Stimulated activated CD8-positive, alpha-beta memory T cell treated with anti-CD3 and anti-CD28 coated beads, Interleukin-7, amount 100 ng/mL, for 1 hour (primary cell): Measurements from ENCODE around the gene SULT1A1.
"Not testable (repeated sequence)": the region's sequence is repeated elsewhere in the genome, so short reads cannot be mapped to it uniquely, and the experiment has no call there.

ENCODE experiments used
- DNase-seq, 2 donors: peaks; one replicate each; pipeline ENCODE4 v3.0.0-alpha.2; 2020; ENCODE audit warnings: low read depth in 2 of 2

The SULT1A1 gene

GRCh38 chr16:28609631-28610594, at the start of gene SULT1A1:
Gene SULT1A1 (minus strand): TSS chr16:28610044. CDS start chr16:28608855, 1,189 bp downstream.
- DNase-seq, result no peak

GRCh38 chr16:28639959-28640358, 30.1 kb upstream of the SULT1A1 start:
- DNase-seq, result not testable (repeated sequence)

- not testable (repeated sequence) for DNase-seq
These were observed 28.5 kb upstream of the SULT1A1 start for GRCh38 chr16:28638359-28638758.

GRCh38 chr16:28637765-28638164, 27.9 kb upstream of the SULT1A1 start, which contains the start of gene NPIPB8:
Gene NPIPB8 (plus strand): TSS chr16:28638065. CDS start chr16:28638361, 296 bp downstream.
- DNase-seq, result not testable (repeated sequence)

- not testable (repeated sequence) for DNase-seq
These were observed 26.4 kb upstream of the SULT1A1 start for GRCh38 chr16:28636093-28636823.

GRCh38 chr16:28630905-28631304, 21.1 kb upstream of the SULT1A1 start:
- not testable (repeated sequence) for DNase-seq

GRCh38 chr16:28623172-28623711, 13.4 kb upstream of the SULT1A1 start:
- DNase-seq, result peak; percentile 20 to 36

- not testable (repeated sequence) for DNase-seq
These were observed 12.8 kb upstream of the SULT1A1 start for GRCh38 chr16:28622532-28623171.

GRCh38 chr16:28621481-28622155, 11.8 kb upstream of the SULT1A1 start:
- no peak for DNase-seq

GRCh38 chr16:28620316-28620715, 10.5 kb upstream of the SULT1A1 start:
- not testable (repeated sequence) for DNase-seq

- no peak for DNase-seq
These were observed 8.0 kb upstream of the SULT1A1 start for GRCh38 chr16:28617874-28618273.

- DNase-seq, result no peak
These were observed 6.8 kb upstream of the SULT1A1 start for GRCh38 chr16:28616636-28617035.

GRCh38 chr16:28616224-28616577, 6.4 kb upstream of the SULT1A1 start:
- DNase-seq, result not testable (repeated sequence)

- not testable (repeated sequence) for DNase-seq
These were observed 5.8 kb upstream of the SULT1A1 start for GRCh38 chr16:28615486-28616223.

- DNase-seq, result not testable (repeated sequence)
These were observed 4.7 kb upstream of the SULT1A1 start for GRCh38 chr16:28614561-28614960.

- DNase-seq, result not testable (repeated sequence)
These were observed 4.1 kb upstream of the SULT1A1 start for GRCh38 chr16:28613912-28614311.

- not testable (repeated sequence) for DNase-seq
These were observed 2.8 kb upstream of the SULT1A1 start for GRCh38 chr16:28612359-28613280.

- DNase-seq, result no peak
These were observed 849 bp upstream of the SULT1A1 start for GRCh38 chr16:28610595-28611191.
